Panc1 (cell line): Measurements from ENCODE around the gene CCR5AS.

ENCODE experiments used
- ATAC-seq: fragments of 200-7000 bp; cut with Tn5 transposase; 2 replicates; pipeline ENCODE4 v1.9.1; 2020; ENCODE audit warnings: mild to moderate bottlenecking, moderate library complexity
- BruUV-seq: library from RNA; stranded (reverse); fragments of 400-500 nt; replicated peaks from 2 replicates; lab custom pipeline; 2021; lab: Mats Ljungman, UMichigan
- CTCF ChIA-PET: fragments of 300-600 bp; sonication (Branson Sonifier 250); formaldehyde crosslinking; loops from one replicate; lab custom pipeline; 2022; ENCODE audit warnings: antibody characterized with exemption; lab: Charles Lee
- POLR2A ChIA-PET: fragments of 300-600 bp; sonication (Branson Sonifier 250); formaldehyde crosslinking; loops from one replicate; lab custom pipeline; 2022; ENCODE audit warnings: antibody characterized with exemption; lab: Charles Lee
- DNase-seq: peaks from one replicate; pipeline ENCODE4 v3.0.0-alpha.2; 2010; ENCODE audit warnings: low read depth, low spot score
- H3K27ac ChIP-seq: 2 replicates; pipeline ENCODE4 v1.5.1; 2011; ENCODE audit warnings: mild to moderate bottlenecking, low read length, inconsistent platforms
- H3K27me3 ChIP-seq: fragments of 200-500 bp; sonication (Bioruptor generic); 2 replicates; pipeline ENCODE4 v1.6.0; 2014; ENCODE audit warnings: low read length, inconsistent platforms; ENCODE audit not compliant: control insufficient read depth, insufficient read depth
- H3K36me3 ChIP-seq: fragments of 200-500 bp; sonication (Bioruptor generic); 2 replicates; pipeline ENCODE4 v1.5.1; 2014; ENCODE audit warnings: inconsistent platforms, mild to moderate bottlenecking, low read length, moderate library complexity; ENCODE audit not compliant: control insufficient read depth, insufficient read depth
- H3K4me1 ChIP-seq: 2 replicates; pipeline ENCODE4 v1.5.1; 2011; ENCODE audit warnings: inconsistent platforms, mild to moderate bottlenecking, low read length, moderate library complexity; ENCODE audit not compliant: control insufficient read depth, insufficient read depth
- H3K4me3 ChIP-seq, 2 experiments: 2 replicates each; pipeline ENCODE4 v1.5.1; 2011 to 2012; ENCODE audit warnings: low read depth in 2 of 2, low read length in 2 of 2, mild to moderate bottlenecking in 2 of 2, inconsistent platforms in 1 of 2, moderate library complexity in 1 of 2
- H3K9me3 ChIP-seq: fragments of 200-500 bp; sonication (Bioruptor generic); 2 replicates; pipeline ENCODE4 v1.5.1; 2014; ENCODE audit warnings: low read depth, mild to moderate bottlenecking, inconsistent platforms, low read length, moderate library complexity; ENCODE audit not compliant: control insufficient read depth, insufficient read depth
- CTCF ChIP-seq: fragments of 450-650 bp; IDR thresholded peaks from 2 replicates; pipeline ENCODE4 v1.5.1; 2017; ENCODE audit warnings: mild to moderate bottlenecking
- POLR2AphosphoS5 ChIP-seq: IDR thresholded peaks from 2 replicates; pipeline ENCODE4 v1.6.1; 2012; ENCODE audit warnings: mild to moderate bottlenecking, low read depth, low read length, moderate library complexity
- REST ChIP-seq, 2 experiments: IDR thresholded peaks; 2 replicates each; pipeline ENCODE4 v1.6.1; 2011 to 2012; ENCODE audit warnings: low read depth in 2 of 2, control low read depth in 1 of 2, low read length in 1 of 2, mild to moderate bottlenecking in 1 of 2, moderate library complexity in 1 of 2; ENCODE audit not compliant: insufficient read depth in 1 of 2
- SIN3A ChIP-seq: IDR thresholded peaks from 2 replicates; pipeline ENCODE4 v1.6.1; 2012; ENCODE audit warnings: low read depth, mild to moderate bottlenecking, low read length, moderate library complexity, borderline replicate concordance; ENCODE audit not compliant: insufficient read depth
- TCF7L2 ChIP-seq: IDR thresholded peaks from 2 replicates; pipeline ENCODE4 v1.6.1; 2011; ENCODE audit warnings: mild to moderate bottlenecking, low read depth, low read length, inconsistent platforms
- in situ Hi-C: cut with HindIII; loops from 2 replicates; pipeline ENCODE4 v1.10.0; 2016; ENCODE audit warnings: low sequenced_read_pairs, low pct_unique_long_range_greater_than_20kb
- intact Hi-C: fragments of 100-400 bp; cut with micrococcal nuclease; formaldehyde crosslinking; loops from one replicate; pipeline ENCODE4 v1.10.0; 2022; ENCODE audit not compliant: unreplicated experiment

CCR5AS gene

DNA sequence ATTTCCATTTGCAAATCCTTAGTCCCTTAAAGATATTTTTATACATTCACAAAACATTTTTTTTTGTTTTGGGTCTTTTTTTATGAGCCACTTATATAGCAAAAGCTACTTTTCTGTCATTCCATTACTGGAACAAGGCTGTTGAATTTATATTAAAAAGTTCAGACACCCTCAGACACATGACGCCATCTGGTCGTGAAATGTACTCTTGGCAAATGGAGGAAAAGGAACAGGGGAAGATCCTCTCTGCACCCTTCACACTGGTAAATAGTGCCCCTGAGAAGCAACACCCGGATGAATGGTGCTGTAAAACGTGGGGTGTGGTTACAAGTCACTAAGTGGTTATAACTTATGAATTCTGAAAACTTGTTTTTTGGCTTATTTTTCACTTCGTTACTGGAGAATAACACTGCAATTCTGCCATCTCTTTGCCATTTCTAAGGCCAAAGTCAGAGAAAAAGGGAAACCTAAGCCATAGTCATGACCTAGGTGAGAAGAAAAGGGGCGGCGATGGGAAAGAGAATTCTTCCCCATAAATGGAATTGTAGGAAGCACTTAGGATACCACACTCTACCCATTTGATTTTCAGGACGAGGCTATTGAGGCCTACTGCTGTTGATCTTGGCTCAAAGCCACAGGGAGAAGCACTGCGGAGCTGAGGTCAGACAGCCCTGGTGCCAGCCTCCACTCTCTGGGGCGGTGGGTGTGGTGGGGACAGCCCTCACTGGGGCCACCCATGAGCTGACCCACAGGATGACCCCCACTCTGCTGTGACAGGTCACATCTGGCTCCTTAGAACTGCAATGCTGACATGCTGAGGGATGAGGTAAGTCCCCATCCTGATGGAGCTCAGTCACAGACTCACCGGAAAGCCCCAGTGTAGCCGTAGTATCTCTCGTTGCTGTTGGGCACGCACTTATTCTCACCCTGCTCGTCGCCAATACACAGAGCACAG, 36.0 kb upstream of the CCR5AS start:
- ChIA-PET POLR2A (interaction anchor here (0.7 kb wide), 1 partner anchor 61 kb away, joined by 5 read pairs; no protein-coding TSS in a partner anchor), CTCF (interaction anchor here (0.7 kb wide), 1 partner anchor 64 kb away, joined by 3 read pairs; no protein-coding TSS in a partner anchor)
- Histone ChIP-seq H3K4me1 (no peaks in the 10 kb centered on the region), H3K27ac (no peak overlapping the region), H3K36me3 (no peaks in the 10 kb centered on the region), H3K4me3 (no peak overlapping the region), H3K9me3 (no peaks in the 10 kb centered on the region), H3K27me3 (no peaks in the 10 kb centered on the region)
- no peak for ATAC-seq
- intact Hi-C loops (no loop called here), in situ Hi-C loops (no loop called here)
- TF ChIP-seq CTCF (peak; percentile 79), POLR2AphosphoS5 (no peak)
- DNase-seq = no peak
- no TSS peak for BruUV-seq

GRCh38 chr3:46440531-46441294, 33.8 kb upstream of the CCR5AS start:
- POLR2A ChIA-PET = no interaction called here
- in situ Hi-C loops = no loop called here
- TF ChIP-seq CTCF (no peak), SIN3A (no peak), TCF7L2 (no peak), POLR2AphosphoS5 (no peak), REST (IDR thresholded peaks at IDR 0.05; ENCODE audit: insufficient read depth in 1 of 2, low read depth in 2 of 2, low read length in 1 of 2) (no peak)

More at GRCh38 chr3:46440531-46441294, 33.8 kb upstream of the CCR5AS start:
- DNase-seq (no peak), ATAC-seq (no peak)
- H3K27ac ChIP-seq = no peak overlapping the region
- no peaks in the 10 kb centered on the region; the same call in 1 of the 2 replicates for H3K27me3 ChIP-seq
- CTCF ChIA-PET = no interaction called here
- no peak overlapping the region for H3K4me3 ChIP-seq
- BruUV-seq = no TSS peak
- H3K9me3 ChIP-seq = no peaks in the 10 kb centered on the region
- intact Hi-C loops = no loop called here
- no peaks in the 10 kb centered on the region for H3K4me1 ChIP-seq
- no peaks in the 10 kb centered on the region for H3K36me3 ChIP-seq
